HL-60/S4 treated with retinoic acid at 250 ng/mL for 4 days and 3 days (cell line): ENCODE data around the gene UBAC2.

Experiments
- in situ Hi-C: fragments of 300-500 bp; cut with MboI; formaldehyde crosslinking; loops from 2 replicates; pipeline ENCODE4 v1.7.0; 2022; ENCODE audit warnings: low sequenced_read_pairs

Gene UBAC2

DNA sequence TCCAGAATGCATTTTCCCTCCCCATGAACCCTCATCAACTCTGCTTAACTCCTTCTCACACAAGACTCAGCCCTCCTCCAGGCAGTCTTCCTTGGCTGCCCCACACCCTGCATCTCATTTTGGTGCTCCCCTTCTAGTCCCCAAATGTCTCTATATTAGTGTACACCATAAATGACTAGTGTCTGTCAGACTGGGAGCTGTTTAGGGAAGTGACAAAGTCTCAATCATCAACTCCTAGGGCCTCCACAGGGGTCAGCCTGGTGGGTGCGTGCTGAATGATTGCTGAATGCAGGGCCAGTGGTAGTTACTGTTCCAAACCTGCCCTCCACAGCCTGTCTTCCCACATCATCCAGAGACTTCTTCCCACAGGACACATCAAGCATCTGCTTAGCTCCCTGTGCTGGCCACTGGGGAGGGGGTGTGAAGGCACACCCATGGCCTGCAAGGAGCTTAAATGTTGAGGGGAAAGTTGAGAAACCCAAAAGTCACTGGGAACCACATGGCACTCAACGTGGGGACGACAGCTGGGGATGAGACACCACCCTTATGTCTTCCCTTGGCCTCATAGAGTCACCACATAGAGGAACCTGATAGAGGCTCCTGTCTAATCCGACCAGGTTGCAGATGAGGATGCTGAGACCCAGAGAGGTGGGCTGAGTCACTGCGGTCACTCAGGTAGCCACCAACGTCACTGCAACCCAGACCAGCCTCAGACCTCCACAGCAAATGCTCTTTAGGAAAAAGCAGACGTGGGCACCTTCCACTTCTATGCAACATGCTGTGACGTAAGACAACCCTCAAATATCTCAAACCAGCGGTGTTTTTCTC, 221.3 kb downstream of the UBAC2 start:
- in situ Hi-C loops = no loop called here

DNA sequence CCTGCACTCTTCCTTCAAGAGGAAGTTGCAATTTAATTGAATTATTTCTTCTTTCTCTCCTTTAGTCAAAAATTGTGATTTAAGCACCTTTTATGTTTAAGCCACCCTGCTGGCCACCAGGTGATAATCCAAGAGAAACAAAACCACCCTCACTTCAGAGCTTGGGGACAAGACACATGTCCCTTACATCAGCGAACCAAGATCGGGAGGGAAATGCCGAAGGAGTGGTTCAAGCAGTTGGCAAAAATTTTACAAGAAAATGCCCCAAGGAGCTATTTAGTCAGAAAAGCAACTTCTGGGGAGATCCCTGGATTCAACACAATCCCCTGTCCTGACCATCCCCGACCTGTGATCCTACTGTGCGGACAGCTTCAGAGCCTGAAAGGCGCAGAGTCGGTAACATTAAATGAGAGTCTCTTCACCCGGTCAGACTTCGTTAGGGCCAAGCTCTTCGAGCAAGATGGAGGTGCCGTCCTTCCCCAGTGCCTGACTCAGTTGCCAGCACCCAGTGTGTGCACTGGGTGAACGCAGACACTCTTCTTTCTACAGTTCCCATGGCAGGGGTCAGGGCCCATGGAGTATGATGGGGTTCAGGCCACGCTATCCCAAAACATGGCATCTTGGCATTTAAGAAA, 222.0 kb downstream of the UBAC2 start:
- in situ Hi-C loops = no loop called here

DNA sequence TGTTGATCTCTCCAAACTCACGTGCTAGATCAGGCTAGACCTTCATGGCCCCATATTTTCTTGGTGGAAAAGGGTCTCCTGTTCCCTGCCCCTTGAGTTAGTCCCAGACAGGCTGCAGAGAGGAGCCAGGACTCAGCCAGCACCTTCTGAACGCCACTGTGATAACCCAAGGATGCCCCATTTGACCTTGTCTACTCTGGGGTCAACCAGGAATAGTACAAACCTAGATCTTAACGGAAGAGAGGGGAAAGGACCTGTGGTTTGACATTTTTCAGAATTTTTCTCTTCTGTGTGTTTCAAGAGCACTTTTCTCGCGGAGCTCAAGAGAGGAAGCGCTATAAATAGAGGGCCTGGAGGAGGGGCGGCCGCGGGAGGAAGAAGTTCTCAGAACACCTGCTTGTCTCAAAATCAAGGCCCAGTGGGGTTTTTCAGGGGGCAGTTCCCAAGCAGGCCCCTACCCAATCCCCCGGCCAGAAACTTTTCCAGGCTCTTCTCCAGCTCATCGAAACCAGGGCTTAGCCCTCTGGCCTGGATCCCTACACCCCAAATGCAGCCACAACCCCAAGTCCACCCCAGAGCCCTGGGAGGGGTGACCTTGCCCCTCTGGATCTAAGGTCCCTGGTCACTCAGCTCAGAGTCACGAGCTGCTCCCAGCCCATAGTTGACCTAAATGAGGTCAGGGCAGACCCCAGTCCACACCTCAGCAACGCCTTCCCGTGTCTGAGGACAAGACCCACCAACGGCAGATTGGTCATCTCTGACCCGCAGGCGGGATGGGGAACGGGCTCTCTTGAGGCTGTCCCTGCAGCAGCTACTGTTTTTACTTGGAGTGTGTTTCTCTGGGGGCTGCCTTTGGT, 225.1 kb downstream of the UBAC2 start:
- in situ Hi-C loops = no loop called here

DNA sequence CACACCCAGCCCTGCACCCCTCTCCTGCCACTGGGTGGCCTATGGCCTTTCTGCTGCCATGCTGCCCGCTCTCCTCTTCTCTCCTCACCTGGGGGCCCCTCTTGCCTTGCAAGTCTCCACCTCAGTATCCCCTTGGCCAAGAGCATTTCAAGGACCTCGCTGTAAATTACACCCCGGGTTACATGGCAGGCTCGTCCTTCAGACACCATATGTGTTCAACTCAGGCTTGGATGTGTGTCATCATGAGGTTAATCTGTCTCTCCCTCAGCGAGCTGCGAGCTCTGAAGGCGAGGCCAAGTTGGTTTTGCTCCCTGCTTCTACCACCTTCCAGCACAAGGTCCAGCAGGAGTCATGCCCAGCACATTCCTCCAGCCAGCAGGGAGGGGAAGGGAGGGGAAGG, 225.8 kb downstream of the UBAC2 start:
- in situ Hi-C loops = no loop called here

DNA sequence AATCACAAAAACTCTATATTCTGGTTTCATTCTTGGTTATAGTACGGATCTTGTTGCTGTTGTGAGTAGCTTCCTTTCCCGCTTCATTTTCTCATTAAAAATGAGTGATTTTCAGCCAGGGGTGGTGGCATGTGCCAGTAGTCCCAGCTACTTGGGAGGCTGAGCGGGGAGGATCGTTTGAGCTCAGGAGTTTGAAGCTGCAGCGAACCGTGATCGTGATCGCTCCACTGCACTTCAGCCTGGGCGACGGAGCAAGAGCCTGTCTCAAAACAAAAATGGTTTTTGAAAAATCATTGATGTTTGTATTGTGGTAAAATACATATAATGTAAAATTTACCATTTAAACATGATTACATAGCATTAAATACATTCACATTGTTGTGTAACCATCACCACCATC, 229.0 kb downstream of the UBAC2 start:
- in situ Hi-C loops = no loop called here

DNA sequence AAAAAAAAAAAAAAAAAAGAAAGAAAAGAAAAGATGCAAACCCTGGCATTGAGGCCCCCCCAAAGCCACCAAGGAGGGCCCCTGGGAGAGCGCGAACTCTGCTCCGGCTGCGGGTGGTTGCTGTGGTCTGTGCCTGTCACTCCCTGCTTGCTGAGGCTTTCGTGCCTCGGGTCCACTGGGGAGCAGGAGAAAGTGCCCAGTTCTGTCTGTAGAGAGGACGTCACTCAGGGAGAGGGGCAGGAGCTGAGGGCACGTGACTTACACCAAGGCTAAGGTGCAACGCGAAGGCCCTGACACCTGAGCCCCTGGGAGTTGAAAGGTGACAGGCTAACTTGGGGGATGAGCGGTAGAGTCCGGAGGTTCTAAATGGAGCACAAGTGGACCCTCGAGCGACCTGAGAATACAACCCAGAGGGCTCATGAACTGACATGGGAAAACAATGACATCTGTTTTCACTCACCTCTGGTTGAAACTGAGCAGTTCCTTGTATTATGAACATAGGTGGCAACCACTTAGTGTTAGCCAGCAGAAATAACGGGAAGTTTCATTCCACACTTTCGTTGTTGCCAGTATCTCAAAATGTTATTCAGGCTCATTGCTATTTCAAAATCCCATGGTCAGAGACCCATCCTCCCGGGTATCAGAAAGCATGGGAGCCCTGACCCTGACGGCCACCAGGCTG, 231.4 kb downstream of the UBAC2 start:
- in situ Hi-C loops = no loop called here

DNA sequence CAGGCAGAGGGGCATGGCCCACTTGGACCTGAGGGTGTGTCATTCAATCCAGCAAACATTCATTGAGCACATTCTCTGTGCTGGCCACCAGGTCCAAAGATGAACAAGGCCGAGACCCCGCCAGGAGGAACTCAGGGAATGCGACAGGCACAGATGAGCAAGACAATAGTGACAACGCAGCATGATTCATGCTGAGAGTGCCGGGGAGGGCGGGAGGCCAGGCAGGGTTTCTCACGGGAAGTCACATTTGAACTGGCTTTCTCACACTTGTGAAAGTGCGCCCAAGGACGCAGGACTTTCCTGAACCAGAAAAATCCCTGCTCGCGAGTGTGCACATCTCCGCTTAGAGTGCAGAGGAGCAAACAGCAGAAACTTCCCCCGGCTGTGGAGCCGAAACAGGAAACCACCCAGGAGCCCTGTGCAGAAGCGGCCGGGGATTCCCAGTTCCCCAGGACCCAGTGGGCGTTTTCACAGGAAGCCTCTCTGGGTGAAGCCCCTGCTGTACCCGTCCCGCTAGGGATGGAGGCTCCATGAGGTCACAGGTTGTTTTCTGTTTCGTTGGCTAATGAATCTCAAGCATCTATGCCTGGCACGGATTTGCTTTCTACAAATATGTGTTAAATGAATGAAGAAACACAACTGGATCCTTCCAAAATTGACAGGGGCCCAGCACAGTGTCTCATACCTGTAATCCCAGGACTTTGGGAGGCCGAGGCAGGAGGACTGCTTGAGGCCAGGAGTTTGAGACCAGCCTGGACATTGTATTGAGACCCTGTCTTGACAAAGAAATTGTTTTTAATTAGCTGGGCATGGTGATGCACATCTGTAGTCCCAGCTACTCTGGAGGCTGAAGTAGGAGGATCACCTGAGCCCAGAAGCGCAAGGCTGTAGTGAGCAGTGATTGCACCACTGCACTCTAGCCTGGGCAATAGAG, 232.2 kb downstream of the UBAC2 start:
- in situ Hi-C loops = no loop called here

DNA sequence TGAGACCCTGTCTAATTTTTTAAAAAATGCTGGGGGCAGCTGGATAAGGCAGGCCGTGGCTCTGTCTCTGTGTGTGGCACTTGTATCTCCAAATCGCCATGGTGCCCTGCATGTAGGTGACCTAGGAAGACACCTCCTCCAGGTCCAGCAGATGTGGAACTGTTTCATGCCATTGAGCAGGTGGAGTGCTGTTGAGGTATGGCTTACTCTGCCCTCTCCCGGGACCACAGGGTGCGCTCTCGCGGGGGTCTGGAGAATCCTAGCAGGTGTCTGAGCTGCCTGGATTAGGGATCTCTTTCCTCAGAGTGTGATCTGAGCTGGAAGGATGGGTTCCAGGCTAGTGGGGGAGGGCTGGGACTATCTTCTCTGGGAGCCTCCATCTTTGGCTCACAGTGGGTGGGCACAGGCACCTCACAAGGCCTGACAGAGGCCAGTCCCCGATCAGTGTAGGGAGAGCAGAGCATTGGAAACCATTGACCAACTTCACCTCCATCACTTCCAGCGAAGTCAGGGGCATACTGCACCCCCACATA, 233.0 kb downstream of the UBAC2 start:
- in situ Hi-C loops = no loop called here

DNA sequence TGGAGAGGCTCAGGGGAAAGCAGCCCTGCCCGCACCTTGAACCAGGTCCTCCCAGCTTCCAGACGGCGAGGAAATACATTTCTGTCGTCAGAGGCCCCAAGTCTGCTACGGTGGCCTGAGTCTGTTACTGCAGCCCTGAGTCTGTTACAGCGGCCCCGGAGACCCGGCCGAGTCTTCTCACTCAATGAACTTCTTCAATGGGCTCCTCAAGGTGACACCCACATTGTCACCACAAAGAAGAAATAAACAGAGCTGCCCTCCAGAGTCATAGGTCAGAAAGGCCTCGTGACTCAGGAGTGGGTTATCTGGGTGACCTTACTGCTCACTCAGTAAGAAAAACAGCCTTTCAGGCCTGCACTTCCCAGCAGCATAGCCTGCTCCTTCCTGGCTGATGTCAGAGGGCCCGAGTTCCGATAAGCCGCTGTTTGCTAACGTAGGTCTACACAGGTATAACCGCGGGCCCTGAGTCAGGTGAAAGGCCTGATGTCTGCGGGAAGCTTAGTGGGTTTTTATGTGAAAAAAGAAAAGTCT, 233.7 kb downstream of the UBAC2 start:
- in situ Hi-C loops = no loop called here

DNA sequence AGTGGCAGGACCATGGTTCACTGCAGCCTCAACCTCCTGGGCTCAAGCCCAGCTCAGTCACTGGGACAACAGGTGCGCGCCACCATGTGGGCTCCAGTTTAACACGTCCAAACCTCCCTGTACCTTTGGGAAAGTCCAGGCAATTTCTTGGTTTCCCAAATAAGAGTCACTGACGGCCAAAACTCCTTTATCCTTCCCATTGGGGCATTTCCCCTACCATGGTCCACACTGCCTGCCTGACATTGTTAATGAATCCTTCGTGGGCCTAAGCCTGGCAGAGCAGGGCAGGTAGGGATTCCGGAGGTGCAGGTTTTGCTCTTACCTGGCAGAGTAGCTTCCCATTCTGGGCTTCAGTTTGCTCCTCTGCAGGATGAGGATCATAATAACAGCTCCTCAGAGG, 234.5 kb downstream of the UBAC2 start:
- in situ Hi-C loops = loop anchor here (5.0 kb wide), 2 partner anchors 48 to 163 kb away; no protein-coding TSS in a partner anchor

DNA sequence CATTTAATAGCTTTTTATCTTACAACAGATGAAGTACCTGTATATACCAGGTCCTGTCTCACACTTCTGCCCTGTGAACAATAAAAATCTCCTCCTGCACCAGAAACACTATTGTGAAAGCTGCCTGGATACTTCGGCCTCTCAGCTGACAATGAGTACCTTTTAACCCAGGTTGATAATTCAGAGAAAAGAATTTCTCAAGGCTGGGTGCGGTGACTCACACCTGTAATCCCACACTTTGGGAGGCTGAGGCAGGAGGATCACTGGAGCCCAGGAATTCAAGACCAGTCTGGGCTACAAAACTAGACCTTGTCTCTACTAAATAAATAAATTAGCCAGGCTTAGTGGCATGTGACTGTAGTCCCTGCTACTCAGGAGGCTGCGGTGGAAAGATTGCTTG, 235.3 kb downstream of the UBAC2 start:
- in situ Hi-C loops = loop anchor here (5.0 kb wide), 2 partner anchors 49 to 164 kb away; no protein-coding TSS in a partner anchor
